ENCODE measurements around the gene NLN.
"Not testable (repeated sequence)": the region's sequence is repeated elsewhere in the genome, so short reads cannot be mapped to it uniquely, and the experiment has no call there.

The NLN gene

GRCh38 chr5:65871776-65872175, 149.8 kb downstream of the NLN start:
- not testable (repeated sequence) for DNase-seq (ENCODE audit: low read depth, low spot score)

DNA sequence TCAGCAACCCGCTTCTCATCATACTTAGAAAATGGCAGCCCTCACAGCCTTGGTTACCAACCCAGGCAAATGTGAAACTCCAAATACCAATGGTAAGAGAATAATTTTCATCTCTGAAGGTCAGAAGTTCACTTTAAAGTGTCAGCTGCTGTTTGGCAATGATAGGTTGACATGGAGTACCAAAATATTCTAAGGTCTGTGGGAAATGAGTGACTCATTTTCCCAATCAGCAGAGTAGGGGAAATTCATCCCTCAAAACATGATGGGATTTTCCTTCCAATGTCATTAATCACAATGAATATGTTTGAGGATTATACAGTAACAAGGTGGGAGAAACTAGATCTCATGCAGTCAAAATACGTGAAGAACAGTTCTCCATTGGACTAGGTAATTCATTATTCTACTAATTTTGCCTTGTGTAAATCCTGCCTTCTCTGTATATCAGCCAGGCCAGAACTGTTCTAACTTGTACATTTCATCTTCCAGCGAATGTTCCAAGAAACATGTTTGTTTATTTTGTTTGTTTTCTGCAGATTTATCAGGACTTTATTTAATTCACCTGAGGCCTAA, 151.3 kb downstream of the NLN start:
- no peak for DNase-seq (ENCODE audit: low read depth, low spot score)

- DNase-seq (ENCODE audit: low read depth, low spot score) = no peak
Measured at GRCh38 chr5:65874241-65874640, 152.2 kb downstream of the NLN start.

DNA sequence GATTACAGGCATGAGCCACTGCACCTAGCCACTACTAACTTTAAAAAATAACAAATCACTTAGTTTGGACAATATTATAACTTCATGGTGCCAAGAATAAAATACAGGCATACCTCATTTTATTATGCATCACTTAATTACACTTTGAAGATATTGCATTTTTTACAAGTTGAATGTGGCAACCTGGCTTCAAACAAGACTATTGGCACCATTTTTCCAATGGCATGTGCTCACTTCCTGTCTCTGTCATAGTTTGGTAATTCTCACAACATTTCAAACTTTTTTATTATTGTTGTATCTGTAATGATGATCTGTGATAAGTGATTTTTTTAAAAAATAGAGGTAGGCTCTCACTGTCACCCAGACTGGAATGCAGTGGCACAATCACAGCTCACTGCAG, 154.5 kb downstream of the NLN start:
- DNase-seq (ENCODE audit: low read depth, low spot score) = no peak

GRCh38 chr5:65876970-65877369, 155.0 kb downstream of the NLN start:
- DNase-seq (ENCODE audit: low read depth, low spot score) = no peak
